NCI-H2171 treated with DMSO at 0.1 percent for 48 hours (cell line): ENCODE measurements around the gene FABP3.
"Not testable (repeated sequence)": the region's sequence is repeated elsewhere in the genome, so short reads cannot be mapped to it uniquely, and the experiment has no call there.

Experiments used
- DNase-seq: peaks from one replicate; lab custom pipeline; 2025; lab: John Stamatoyannopoulos, UW

FABP3 gene

GRCh38 chr1:31398246-31398645 lies 25.4 kb upstream of the FABP3 start:
- DNase-seq: peak; percentile 8

GRCh38 chr1:31397360-31398095 lies 24.7 kb upstream of the FABP3 start:
- DNase-seq: no peak

GRCh38 chr1:31396633-31397351 lies 23.9 kb upstream of the FABP3 start:
- no peak for DNase-seq

- DNase-seq: peak; percentile 94
Observed at GRCh38 chr1:31394584-31395193, 21.8 kb upstream of the FABP3 start.

- DNase-seq: no peak
Observed at GRCh38 chr1:31393463-31393862, 20.6 kb upstream of the FABP3 start.

- no peak for DNase-seq
Observed at GRCh38 chr1:31390071-31390470, 17.2 kb upstream of the FABP3 start.

- no peak for DNase-seq
Observed at GRCh38 chr1:31389616-31390015, 16.7 kb upstream of the FABP3 start.

- DNase-seq: no peak
Observed at GRCh38 chr1:31387612-31388011, 14.7 kb upstream of the FABP3 start.

- DNase-seq: not testable (repeated sequence)
Observed at GRCh38 chr1:31386576-31387243, 13.8 kb upstream of the FABP3 start.

GRCh38 chr1:31383967-31384366 lies 11.1 kb upstream of the FABP3 start:
- DNase-seq: peak; percentile 67

GRCh38 chr1:31382379-31382989 lies 9.6 kb upstream of the FABP3 start:
- DNase-seq: peak; percentile 52

GRCh38 chr1:31381394-31382294 lies 8.8 kb upstream of the FABP3 start:
- DNase-seq: no peak

- no peak for DNase-seq
Observed at GRCh38 chr1:31380181-31380580, 7.3 kb upstream of the FABP3 start.

GRCh38 chr1:31378001-31378400 lies 5.1 kb upstream of the FABP3 start:
- DNase-seq: no peak

GRCh38 chr1:31377364-31377863 lies 4.5 kb upstream of the FABP3 start:
- no peak for DNase-seq

GRCh38 chr1:31376375-31377134 lies 3.7 kb upstream of the FABP3 start:
- peak; percentile 99 for DNase-seq

- no peak for DNase-seq
Observed at GRCh38 chr1:31374511-31375196, 1.8 kb upstream of the FABP3 start.

- no peak for DNase-seq
Observed at GRCh38 chr1:31373897-31374486, 1.1 kb upstream of the FABP3 start.

GRCh38 chr1:31372751-31373055 lies 173 bp downstream of the FABP3 start:
- DNase-seq: no peak
